Fibroblast of lung (primary cell): ENCODE results near the gene AP2A2. TPM values are rescaled to one million over a fixed set of nuclear protein-coding genes. Genes with fewer than 3 reads are reported as not detected.

Experiments
- DNase-seq, 2 donors: peaks; one replicate each; pipeline versions ENCODE4 v3.0.0 to v3.0.0-alpha.2; 2010; ENCODE audit warnings: low read depth in 2 of 2
- H2AFZ ChIP-seq: 2 replicates; pipeline ENCODE4 v1.5.1; 2012; ENCODE audit warnings: low read length, control low read depth, inconsistent platforms
- H3K27ac ChIP-seq: 2 replicates; pipeline ENCODE4 v1.5.1; 2011; ENCODE audit warnings: low read length, control low read depth; ENCODE audit not compliant: insufficient read depth
- H3K27me3 ChIP-seq: 2 replicates; pipeline ENCODE4 v1.5.1; 2011; ENCODE audit warnings: mild to moderate bottlenecking, low read length; ENCODE audit not compliant: control insufficient read depth, insufficient read depth
- H3K36me3 ChIP-seq: 2 replicates; pipeline ENCODE4 v1.5.1; 2011; ENCODE audit warnings: low read length; ENCODE audit not compliant: control insufficient read depth, insufficient read depth
- H3K4me1 ChIP-seq: 2 replicates; pipeline ENCODE4 v1.5.1; 2011; ENCODE audit warnings: low read length; ENCODE audit not compliant: control insufficient read depth, insufficient read depth; ENCODE audit errors: extremely low read depth
- H3K4me2 ChIP-seq: 2 replicates; pipeline ENCODE4 v1.5.1; 2011; ENCODE audit warnings: low read length, control low read depth; ENCODE audit not compliant: insufficient read depth; ENCODE audit errors: extremely low read depth
- H3K4me3 ChIP-seq, 4 experiments: fragments of 200-600 bp in 1 of 4; sonication (generic) in 1 of 4; replicated peaks in 1 of 4; 2 replicates each; pipeline ENCODE4 v1.5.1; 2011 to 2016; ENCODE audit warnings: low read length in 4 of 4, low read depth in 3 of 4, mild to moderate bottlenecking in 3 of 4, control low read depth in 2 of 4, inconsistent platforms in 1 of 4, mixed read lengths in 1 of 4; ENCODE audit not compliant: insufficient read depth in 1 of 4; ENCODE audit errors: control extremely low read depth in 1 of 4
- H3K79me2 ChIP-seq: 2 replicates; pipeline ENCODE4 v1.5.1; 2012; ENCODE audit warnings: mild to moderate bottlenecking, low read length, inconsistent platforms; ENCODE audit not compliant: control insufficient read depth, insufficient read depth
- H3K9ac ChIP-seq: 2 replicates; pipeline ENCODE4 v1.5.1; 2011; ENCODE audit warnings: mild to moderate bottlenecking, low read length, control low read depth; ENCODE audit not compliant: insufficient read depth
- H3K9me3 ChIP-seq: 2 replicates; pipeline ENCODE4 v1.5.1; 2012; ENCODE audit warnings: low read depth, low read length; ENCODE audit not compliant: control insufficient read depth, insufficient read depth
- H4K20me1 ChIP-seq: 2 replicates; pipeline ENCODE4 v1.5.1; 2011; ENCODE audit warnings: low read length; ENCODE audit not compliant: control insufficient read depth, insufficient read depth; ENCODE audit errors: extremely low read depth
- EZH2 ChIP-seq: IDR thresholded peaks from 2 replicates; pipeline ENCODE4 v1.5.1; 2012; ENCODE audit warnings: low read length, control low read depth, mild to moderate bottlenecking; ENCODE audit errors: missing control alignments
- polyA plus RNA-seq, 2 donors: library from polyadenylated mRNA; depleted of rRNA in 1 of 2; stranded (reverse) in 1 of 2; unstranded in 1 of 2; fragments of >200 nt; gene quantifications; 2 replicates each; pipeline ENCODE4 v1.2.1, GENCODE V29; 2011 to 2012; ENCODE audit warnings: missing spikeins in 1 of 2
- total RNA-seq: library from RNA; depleted of rRNA; stranded (reverse); fragments of >200 nt; gene quantifications from 2 replicates; pipeline ENCODE4 v1.2.1, GENCODE V29; 2014
- TF ChIP-seq, protein P1 (sequence below), 2 donors: IDR thresholded peaks in 1 of 2; conservative IDR thresholded peaks in 1 of 2; 1 replicate in 1 of 2; 2 replicates in 1 of 2; pipeline ENCODE4 v1.5.1; 2011 to 2012; ENCODE audit warnings: low read length in 2 of 2, control low read depth in 1 of 2, inconsistent platforms in 1 of 2, low read depth in 1 of 2, mild to moderate bottlenecking in 1 of 2

The AP2A2 gene
- total and polyA plus RNA-seq, 2 donors (not counting 1 experiment from before 2014, with no cell fraction given), result 21.6 to 46.1 TPM

DNA sequence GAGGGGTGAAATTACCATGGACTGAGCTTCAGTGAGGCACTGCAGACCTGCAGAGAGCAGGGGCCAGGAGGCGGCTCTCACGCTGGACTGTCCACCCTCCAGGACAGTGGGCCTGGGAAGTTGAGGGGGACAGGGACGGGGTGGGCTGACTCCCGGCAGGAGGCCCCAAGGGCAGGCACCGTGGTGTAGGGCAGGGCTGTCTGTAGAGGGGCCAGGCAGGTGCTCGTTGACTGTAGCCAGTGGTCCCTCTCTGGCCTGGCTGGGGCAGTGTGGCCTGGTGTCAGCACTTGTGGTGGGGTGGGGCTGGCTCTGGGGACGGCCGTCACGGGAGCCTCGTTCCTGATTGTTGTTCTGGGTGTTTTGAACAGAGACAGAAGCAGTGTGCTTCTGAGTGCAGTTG, 64.4 kb downstream of the AP2A2 start:
- Histone ChIP-seq H3K36me3 (peaks cover 31% of the 10 kb centered on the region), H2AFZ (no peak overlapping the region), H3K27ac (no peak overlapping the region), H3K4me1 (no peaks in the 10 kb centered on the region), H3K79me2 (no peaks in the 10 kb centered on the region), H4K20me1 (no peaks in the 10 kb centered on the region), H3K27me3 (no peaks in the 10 kb centered on the region), H3K9ac (no peak overlapping the region), H3K9me3 (no peaks in the 10 kb centered on the region), H3K4me3 (no peak overlapping the region), H3K4me2 (no peak overlapping the region)
- no peak for TF ChIP-seq EZH2
- TF ChIP-seq, protein P1, sequence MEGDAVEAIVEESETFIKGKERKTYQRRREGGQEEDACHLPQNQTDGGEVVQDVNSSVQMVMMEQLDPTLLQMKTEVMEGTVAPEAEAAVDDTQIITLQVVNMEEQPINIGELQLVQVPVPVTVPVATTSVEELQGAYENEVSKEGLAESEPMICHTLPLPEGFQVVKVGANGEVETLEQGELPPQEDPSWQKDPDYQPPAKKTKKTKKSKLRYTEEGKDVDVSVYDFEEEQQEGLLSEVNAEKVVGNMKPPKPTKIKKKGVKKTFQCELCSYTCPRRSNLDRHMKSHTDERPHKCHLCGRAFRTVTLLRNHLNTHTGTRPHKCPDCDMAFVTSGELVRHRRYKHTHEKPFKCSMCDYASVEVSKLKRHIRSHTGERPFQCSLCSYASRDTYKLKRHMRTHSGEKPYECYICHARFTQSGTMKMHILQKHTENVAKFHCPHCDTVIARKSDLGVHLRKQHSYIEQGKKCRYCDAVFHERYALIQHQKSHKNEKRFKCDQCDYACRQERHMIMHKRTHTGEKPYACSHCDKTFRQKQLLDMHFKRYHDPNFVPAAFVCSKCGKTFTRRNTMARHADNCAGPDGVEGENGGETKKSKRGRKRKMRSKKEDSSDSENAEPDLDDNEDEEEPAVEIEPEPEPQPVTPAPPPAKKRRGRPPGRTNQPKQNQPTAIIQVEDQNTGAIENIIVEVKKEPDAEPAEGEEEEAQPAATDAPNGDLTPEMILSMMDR (conservative IDR thresholded peaks at IDR 0.05 in 1 of 2, IDR thresholded peaks at IDR 0.05 in 1 of 2; ENCODE audit: low read depth in 1 of 2, low read length in 2 of 2), result no peak
- DNase-seq, result no peak

DNA sequence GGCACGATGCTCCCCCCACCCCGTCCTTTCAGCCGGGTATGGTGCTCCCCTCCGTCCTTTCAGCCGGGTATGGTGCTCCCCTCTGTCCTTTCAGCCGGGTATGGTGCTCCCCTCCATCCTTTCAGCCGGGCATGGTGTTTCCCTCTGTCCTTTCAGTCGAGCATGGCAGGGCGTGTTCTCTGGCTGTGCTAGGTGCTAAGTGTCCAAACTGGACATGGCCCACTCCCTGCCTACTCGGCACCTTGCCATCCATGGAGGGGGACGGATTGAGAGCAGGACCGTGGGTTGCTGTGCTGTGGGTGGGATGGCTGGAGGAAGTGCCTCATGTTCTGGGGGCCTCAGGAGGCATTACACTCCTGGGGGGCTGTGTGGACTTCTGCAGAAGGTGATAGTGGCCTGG, 65.4 kb downstream of the AP2A2 start:
- no peaks in the 10 kb centered on the region for H4K20me1 ChIP-seq
- DNase-seq, result no peak
- no peaks in the 10 kb centered on the region for H3K4me1 ChIP-seq
- H3K79me2 ChIP-seq, result no peaks in the 10 kb centered on the region
- no peak overlapping the region for H3K4me2 ChIP-seq
- H3K9ac ChIP-seq, result no peak overlapping the region
- no peaks in the 10 kb centered on the region for H3K9me3 ChIP-seq
- no peaks in the 10 kb centered on the region for H3K27me3 ChIP-seq
- peaks cover 28% of the 10 kb centered on the region for H3K36me3 ChIP-seq
- H3K27ac ChIP-seq, result no peak overlapping the region
- TF ChIP-seq, protein P1 (conservative IDR thresholded peaks at IDR 0.05 in 1 of 2, IDR thresholded peaks at IDR 0.05 in 1 of 2; ENCODE audit: low read depth in 1 of 2, low read length in 2 of 2), result no peak
- no peak for TF ChIP-seq EZH2
- H3K4me3 ChIP-seq, result no peak overlapping the region
- H2AFZ ChIP-seq, result no peak overlapping the region

DNA sequence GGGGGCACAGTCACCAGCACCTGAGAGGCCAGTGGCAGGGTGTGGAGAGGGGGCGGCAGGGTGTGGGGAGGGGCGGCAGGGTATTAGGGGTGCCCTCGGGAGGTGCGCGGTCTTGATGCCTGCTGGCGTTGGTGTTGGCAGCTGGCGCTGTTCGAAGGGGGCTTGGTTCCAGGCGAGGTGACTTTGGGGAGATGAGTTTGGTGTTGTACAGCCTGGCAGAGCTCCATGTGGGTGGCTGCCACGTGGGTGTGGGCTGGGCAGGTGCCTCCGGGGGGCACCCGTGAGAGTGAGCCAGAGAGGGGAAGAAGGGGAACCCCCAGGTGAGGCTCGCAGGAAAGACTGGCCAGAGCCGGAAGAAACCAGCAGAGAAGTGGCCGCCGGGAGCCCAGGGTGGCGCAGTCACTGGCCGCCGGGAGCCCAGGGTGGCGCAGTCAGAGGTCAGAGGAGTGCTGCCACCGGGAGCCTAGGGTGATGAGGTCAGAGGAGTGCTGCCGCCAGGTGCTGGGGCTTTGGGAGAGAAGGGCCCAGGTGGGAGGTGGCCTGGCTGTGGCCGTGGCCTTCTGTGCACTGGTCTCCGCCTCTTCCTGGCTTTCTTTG, 66.1 kb downstream of the AP2A2 start:
- Histone ChIP-seq H3K27ac (no peak overlapping the region), H3K9me3 (no peaks in the 10 kb centered on the region), H3K4me3 (no peak overlapping the region), H3K79me2 (no peaks in the 10 kb centered on the region), H3K36me3 (peaks cover 23% of the 10 kb centered on the region), H3K4me2 (no peak overlapping the region), H2AFZ (no peak overlapping the region), H3K27me3 (no peaks in the 10 kb centered on the region), H3K4me1 (no peaks in the 10 kb centered on the region), H4K20me1 (no peaks in the 10 kb centered on the region), H3K9ac (no peak overlapping the region)
- no peak for TF ChIP-seq EZH2
- TF ChIP-seq, protein P1 (conservative IDR thresholded peaks at IDR 0.05 in 1 of 2, IDR thresholded peaks at IDR 0.05 in 1 of 2; ENCODE audit: low read depth in 1 of 2, low read length in 2 of 2), result no peak
- DNase-seq, result no peak
